DMS153 treated with DMSO at 0.1 percent for 48 hours (cell line): ENCODE measurements around the gene EEF1AKMT3.
A peak's percentile ranks its signal among the peaks of the same experiment; 100 is the strongest.

Experiments
- DNase-seq: peaks from one replicate; lab custom pipeline; 2025; ENCODE audit not compliant: unreplicated experiment; lab: John Stamatoyannopoulos, UW

Gene EEF1AKMT3

GRCh38 chr12:57772429-57773322, at the start of gene EEF1AKMT3:
Gene EEF1AKMT3 (plus strand): TSS chr12:57772614. CDS start chr12:57772725, 111 bp downstream.
- DNase-seq: peak; percentile 12

- DNase-seq: no peak
Measured at GRCh38 chr12:57722716-57723629, 49.4 kb upstream of the EEF1AKMT3 start.

GRCh38 chr12:57723630-57723962, 48.8 kb upstream of the EEF1AKMT3 start:
- DNase-seq: no peak

- DNase-seq: no peak
Measured at GRCh38 chr12:57724003-57724935, 48.1 kb upstream of the EEF1AKMT3 start.

DNA sequence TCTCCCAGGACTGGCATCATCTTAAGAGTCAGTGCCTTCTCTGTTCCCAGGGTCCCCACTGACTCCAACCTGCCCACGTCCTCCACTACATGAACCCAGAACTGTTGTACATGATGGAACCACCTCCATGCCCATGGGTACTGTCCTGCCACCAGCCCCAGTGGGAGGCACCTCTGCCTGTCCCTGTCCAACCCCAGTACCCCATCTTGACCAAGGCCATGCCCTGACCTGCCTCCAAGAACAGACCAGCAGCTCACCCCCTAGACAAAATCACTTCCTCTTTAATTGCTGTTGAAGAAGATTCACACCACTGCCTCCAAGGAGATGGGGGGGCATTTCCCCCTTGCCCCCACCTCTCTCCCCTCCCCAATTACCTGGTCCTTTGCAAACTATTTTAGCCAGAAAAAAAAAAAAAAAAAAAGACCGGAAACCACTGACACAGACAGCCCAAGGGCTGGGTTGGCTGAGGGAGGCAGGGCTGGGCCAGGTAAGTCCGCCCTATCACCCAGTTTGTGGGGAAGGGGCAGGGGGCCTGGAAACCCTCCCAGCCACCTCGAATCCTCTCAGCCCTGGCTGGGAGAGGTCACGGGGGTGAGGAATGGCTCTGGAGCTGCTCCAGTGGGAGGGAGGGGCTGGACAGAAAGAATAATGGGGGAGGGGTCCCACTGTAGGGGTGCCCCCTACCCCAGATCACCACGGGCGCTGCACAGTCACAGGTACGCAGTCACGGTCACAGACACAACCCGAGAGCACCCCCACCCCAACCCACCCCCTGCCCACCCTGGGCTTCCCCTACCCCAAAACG, 47.3 kb upstream of the EEF1AKMT3 start:
- no peak for DNase-seq

DNA sequence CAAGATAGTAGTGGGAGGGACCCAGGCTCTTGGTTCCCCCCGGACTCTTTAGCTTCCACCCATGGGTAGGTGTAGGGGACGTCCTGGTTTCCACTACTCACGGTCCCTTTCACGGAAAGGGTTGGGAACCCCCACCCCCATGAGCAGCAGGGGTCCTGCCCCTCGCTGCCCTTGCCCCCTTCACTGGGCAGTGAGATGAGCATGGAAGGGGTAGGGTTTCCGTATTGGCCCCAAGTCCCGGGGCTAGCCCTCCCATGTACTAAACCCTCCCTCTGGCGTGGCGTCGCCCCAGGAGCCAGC, 46.6 kb upstream of the EEF1AKMT3 start:
- no peak for DNase-seq

GRCh38 chr12:57726151-57726883, 46.1 kb upstream of the EEF1AKMT3 start:
- DNase-seq: peak; percentile 84

GRCh38 chr12:57726884-57727757, 45.3 kb upstream of the EEF1AKMT3 start:
- no peak for DNase-seq

DNA sequence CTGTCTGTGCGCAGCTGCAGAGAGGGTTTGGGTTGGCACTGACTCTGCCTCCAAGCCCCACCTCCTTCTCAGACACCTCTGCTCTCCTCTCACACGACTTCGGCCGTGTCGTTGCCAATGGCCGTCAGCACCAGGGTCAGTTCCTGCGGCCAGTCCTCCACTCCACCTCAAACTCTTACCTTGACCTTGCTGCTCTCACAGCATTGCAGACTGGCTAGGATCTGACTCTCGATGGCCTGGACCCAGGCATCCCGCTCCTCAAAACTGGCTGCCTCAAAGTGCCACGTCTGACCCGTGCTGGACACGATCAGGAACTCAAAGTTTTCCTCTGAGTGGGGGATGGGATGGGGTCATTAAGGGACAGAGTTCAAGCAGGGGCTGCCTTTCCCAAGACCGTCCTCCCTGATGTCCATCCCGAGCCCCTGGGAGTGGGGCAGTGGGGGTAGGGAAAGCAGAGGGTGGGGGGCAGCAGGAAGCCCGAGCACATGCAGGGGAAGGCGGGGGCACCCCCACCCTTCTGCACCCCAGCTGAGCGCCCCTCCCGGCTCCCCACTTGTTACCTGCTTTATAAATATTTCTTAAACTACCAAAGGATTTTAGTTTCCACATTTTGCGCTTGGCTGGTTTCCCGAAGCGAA, 44.5 kb upstream of the EEF1AKMT3 start:
- no peak for DNase-seq

DNA sequence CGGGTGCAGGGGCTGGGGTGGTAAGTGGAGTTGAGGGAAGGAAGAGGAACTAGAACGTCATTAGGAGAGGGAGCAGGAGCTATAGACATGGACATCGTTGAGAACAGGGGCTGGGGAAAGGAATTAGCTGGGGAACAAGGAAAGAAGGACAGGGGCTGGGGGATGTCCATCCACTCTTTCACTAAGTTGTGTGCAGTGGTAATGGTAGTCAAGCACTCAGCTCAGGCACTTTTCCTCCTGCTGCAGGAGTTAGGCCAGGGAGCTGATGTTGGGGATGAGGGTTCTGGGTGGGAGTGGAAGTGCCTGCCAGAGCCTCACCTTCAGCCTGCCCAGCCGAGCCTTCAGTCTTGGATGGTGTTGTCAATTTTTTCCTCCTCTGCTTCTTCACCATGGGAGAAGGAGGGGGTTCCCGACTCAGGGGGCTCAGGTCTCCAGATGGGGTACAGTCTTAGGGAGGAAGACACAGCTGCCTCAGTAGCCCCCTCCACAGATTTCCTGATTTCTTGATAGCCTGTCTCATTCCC, 43.0 kb upstream of the EEF1AKMT3 start:
- DNase-seq: no peak

DNA sequence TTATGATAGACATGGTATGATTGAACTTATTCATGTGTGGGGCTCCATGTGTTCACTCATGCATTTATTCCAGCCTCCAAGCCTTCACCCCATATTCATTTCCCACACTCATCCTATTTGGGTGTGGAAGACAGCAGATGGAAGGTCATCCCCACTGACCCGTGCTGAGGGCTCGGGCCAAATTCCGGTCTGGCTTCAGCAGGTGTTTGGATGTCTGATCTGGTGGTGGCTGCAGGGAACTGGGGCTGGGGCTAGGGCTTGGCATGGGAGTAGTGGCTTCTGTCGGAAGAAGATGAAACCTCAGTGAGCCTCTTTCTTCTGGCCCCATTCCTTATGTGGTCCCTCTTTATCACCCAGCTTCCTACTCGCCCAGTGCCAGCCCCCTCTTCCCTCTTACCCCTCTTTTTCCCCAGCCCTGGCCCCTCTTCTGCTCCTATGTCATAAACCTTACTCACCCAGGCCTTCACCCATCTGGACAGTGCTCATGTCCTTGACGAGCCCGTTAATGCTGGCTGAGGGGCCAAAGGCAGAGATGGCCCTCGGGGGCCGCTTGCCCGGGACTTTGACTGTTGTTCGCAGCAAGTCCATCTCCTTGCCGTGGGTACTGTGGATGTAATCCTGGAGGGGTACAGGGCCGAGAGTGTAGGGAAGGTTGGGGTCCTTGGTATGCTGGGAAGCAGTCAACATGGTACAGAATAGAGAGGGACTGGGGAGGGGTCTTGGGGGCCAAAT, 41.9 kb upstream of the EEF1AKMT3 start:
- no peak for DNase-seq

DNA sequence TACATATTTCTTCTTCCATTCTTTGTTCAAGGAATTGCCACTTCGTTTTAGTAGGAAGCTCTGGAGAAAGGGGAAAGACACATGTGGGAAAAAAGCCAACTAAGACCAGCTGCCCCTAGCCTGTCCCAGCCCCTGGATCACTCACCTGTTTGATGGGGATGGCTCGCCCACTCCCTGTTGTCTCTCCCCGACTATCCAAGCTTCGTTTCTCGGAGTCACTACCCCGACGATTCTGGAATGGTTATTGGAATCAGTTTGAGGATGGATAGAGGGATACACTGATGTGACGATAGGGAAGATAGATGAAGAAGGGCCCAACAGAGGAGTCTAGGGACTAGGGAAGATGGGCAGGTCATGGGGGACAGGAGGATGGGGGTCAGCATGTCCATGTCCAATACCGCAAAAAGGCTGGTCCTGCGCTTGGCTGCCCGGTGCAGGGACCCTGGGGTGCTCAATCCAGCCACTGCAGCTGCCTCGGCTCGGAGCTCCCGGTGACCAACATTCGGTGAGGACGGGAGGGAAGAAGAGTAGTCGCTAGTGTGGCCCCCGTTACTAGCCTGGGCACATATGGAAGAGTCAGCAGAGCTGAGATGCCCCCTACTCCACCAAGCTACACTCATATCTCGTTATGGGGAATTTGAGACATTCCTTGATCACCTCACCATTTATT, 40.9 kb upstream of the EEF1AKMT3 start:
- DNase-seq: no peak

- DNase-seq: no peak
Measured at GRCh38 chr12:57732270-57732669, 40.1 kb upstream of the EEF1AKMT3 start.

DNA sequence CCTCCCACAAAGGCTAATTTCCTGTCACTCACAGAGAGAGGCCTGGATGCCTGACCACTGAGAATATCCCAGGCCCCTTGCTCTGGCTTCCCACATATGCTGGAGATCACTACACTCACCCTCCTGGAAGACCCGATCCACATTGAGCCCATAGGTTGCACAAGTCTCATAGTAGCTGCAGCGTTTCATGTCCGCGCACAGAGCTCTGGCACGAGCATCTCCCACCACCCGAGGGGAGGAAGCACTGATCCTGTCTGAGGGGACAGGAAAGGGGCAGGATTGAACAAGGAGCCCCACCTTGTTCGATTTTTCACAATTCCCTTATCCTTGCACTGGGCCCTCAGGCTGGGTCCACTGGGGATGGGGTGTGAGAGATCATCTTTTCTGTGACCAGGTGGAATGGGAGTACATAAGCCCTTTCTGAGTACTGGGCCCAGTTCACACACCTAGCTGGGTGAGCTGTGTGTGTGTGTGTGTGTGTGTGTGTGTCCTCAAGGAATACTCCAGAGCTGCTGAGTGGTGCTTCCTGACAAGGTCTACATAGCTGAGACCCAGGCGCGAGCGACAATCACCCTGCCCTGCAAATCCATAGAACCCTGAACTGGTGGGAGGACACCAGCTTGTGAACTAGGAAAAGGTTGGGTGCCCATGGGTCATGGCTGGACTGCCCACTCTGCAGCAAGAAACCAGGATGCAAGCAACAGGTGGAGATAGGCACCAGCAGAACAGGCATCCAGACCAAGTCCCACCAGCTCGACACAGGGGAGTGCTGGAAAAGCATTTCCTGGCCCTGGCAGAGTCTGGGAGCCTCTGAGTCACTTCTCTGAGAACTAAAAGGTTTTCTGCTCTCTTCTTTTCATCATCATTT, 39.5 kb upstream of the EEF1AKMT3 start:
- no peak for DNase-seq

- no peak for DNase-seq
Measured at GRCh38 chr12:57733928-57734327, 38.5 kb upstream of the EEF1AKMT3 start.

DNA sequence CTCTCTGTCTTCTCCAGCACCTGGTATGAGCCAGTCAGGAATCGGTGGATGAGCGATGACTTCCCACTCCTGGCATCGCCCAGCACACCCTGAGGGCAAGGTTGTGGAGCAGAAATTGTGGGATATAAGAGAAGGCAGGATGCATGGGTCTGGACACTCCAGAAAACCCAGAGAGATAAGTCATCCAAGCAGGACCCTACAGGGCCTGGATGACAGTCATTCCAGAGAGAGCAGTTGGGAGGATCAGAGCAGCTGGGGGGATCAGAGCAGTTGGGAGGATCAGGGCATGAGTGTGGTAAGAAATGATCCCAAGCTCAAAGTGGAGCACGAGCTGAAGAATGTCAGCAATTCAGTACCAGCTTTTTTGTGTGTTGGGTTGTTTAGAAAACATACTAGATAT, 37.8 kb upstream of the EEF1AKMT3 start:
- no peak for DNase-seq
